ENCODE data around the gene TATDN2.

GRCh38 chr3:10260211-10260701 lies 12.0 kb downstream of the TATDN2 start:
- TF ChIP-seq CTCF (IDR thresholded peaks at IDR 0.05): no peak
- TF ChIP-seq REST (IDR thresholded peaks at IDR 0.05; ENCODE audit: insufficient read depth in 1 of 2, low read depth in 2 of 2, low read length in 1 of 2): no peak
- TF ChIP-seq SIN3A (IDR thresholded peaks at IDR 0.05; ENCODE audit: borderline replicate concordance, insufficient read depth, low read depth, low read length): no peak
